CD4-positive, alpha-beta T cell treated with Interleukin-10 for 1 hour (primary cell): Measurements from ENCODE around the gene FCHSD2.
"Not testable (repeated sequence)": the region's sequence is repeated elsewhere in the genome, so short reads cannot be mapped to it uniquely, and the experiment has no call there.

ENCODE experiments used
- DNase-seq: peaks from one replicate; pipeline ENCODE4 v3.0.0-alpha.2; 2020

Gene FCHSD2

GRCh38 chr11:73055655-73056354, 86.3 kb downstream of the FCHSD2 start:
- no peak for DNase-seq

- DNase-seq: no peak
These were observed 87.1 kb downstream of the FCHSD2 start for GRCh38 chr11:73055002-73055401.

GRCh38 chr11:73053964-73054363, 88.2 kb downstream of the FCHSD2 start:
- DNase-seq: no peak

- no peak for DNase-seq
These were observed 93.7 kb downstream of the FCHSD2 start for GRCh38 chr11:73048446-73048845.

- no peak for DNase-seq
These were observed 94.2 kb downstream of the FCHSD2 start for GRCh38 chr11:73047773-73048371.

GRCh38 chr11:73040046-73040445, 102.1 kb downstream of the FCHSD2 start:
- no peak for DNase-seq

- peak; percentile 2 for DNase-seq
These were observed 107.3 kb downstream of the FCHSD2 start for GRCh38 chr11:73034777-73035176.

- peak; percentile 45 for DNase-seq
These were observed 107.8 kb downstream of the FCHSD2 start for GRCh38 chr11:73034331-73034730.

GRCh38 chr11:73030130-73030529, 112.0 kb downstream of the FCHSD2 start:
- no peak for DNase-seq

- DNase-seq: no peak
These were observed 112.7 kb downstream of the FCHSD2 start for GRCh38 chr11:73029403-73029802.

- no peak for DNase-seq
These were observed 113.5 kb downstream of the FCHSD2 start for GRCh38 chr11:73028611-73029010.

- not testable (repeated sequence) for DNase-seq
These were observed 114.3 kb downstream of the FCHSD2 start for GRCh38 chr11:73027840-73028239.

- no peak for DNase-seq
These were observed 117.5 kb downstream of the FCHSD2 start for GRCh38 chr11:73024639-73025038.

- DNase-seq: no peak
These were observed 122.1 kb downstream of the FCHSD2 start for GRCh38 chr11:73019996-73020395.

- no peak for DNase-seq
These were observed 122.7 kb downstream of the FCHSD2 start for GRCh38 chr11:73019449-73019848.

- DNase-seq: no peak
These were observed 123.3 kb downstream of the FCHSD2 start for GRCh38 chr11:73018856-73019255.

- no peak for DNase-seq
These were observed 124.9 kb downstream of the FCHSD2 start for GRCh38 chr11:73017024-73017751.

GRCh38 chr11:73013021-73013420, 129.1 kb downstream of the FCHSD2 start:
- no peak for DNase-seq

- no peak for DNase-seq
These were observed 129.8 kb downstream of the FCHSD2 start for GRCh38 chr11:73012121-73012863.

GRCh38 chr11:73011126-73011817, 130.8 kb downstream of the FCHSD2 start:
- no peak for DNase-seq

- DNase-seq: no peak
These were observed 132.1 kb downstream of the FCHSD2 start for GRCh38 chr11:73009972-73010371.

GRCh38 chr11:73004088-73004487, 138.0 kb downstream of the FCHSD2 start:
- no peak for DNase-seq

- no peak for DNase-seq
These were observed 139.0 kb downstream of the FCHSD2 start for GRCh38 chr11:73003088-73003487.
